Activated CD8-positive, alpha-beta memory T cell treated with anti-CD3 and anti-CD28 coated beads for 36 hours (primary cell): ENCODE results near the gene OR5V1. TPM values are rescaled to one million over a fixed set of nuclear protein-coding genes. Genes with fewer than 3 reads are reported as not detected.
"Not testable (repeated sequence)": the region's sequence is repeated elsewhere in the genome, so short reads cannot be mapped to it uniquely, and the experiment has no call there.

Source experiments
- CTCF ChIA-PET: fragments of 350-600 bp; sonication (Branson Sonifier 250); formaldehyde crosslinking; loops from one replicate; lab custom pipeline; 2021; ENCODE audit warnings: antibody characterized with exemption; lab: Charles Lee
- POLR2A ChIA-PET: fragments of 350-600 bp; sonication (Branson Sonifier 250); formaldehyde crosslinking; loops from one replicate; lab custom pipeline; 2021; ENCODE audit warnings: antibody characterized with exemption; lab: Charles Lee
- total RNA-seq, 2 experiments: library from RNA; stranded (reverse); gene quantifications; one replicate each; pipeline ENCODE4 v1.2.3, GENCODE V29; 2021

Gene OR5V1
- not detected for total RNA-seq

DNA sequence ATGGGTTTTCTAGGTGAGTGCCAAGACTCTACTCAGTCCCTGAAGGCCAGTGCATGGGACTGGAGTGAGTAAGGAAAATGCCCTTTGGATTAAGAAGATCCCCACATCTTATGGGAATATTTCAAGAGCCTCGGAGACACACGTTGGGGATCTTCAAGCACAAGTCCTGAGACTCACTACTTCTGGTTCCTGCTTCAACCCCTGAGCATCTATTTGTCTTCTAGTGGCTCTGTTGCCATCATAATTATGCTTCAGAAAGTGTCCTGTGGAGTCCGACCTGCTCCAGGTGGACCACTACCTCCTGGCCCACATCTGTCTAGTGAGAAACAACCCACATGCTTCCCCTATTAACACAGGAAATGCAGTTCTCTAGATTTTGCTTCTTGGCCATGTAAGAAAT lies at the start of gene OR5V1:
OR5V1 (minus strand) TSS at position 101 of the 400 bp plus-strand sequence. CDS start 12,670 bp downstream, outside the sequence.
- CTCF ChIA-PET: no interaction called here

GRCh38 chr6:29414588-29414987 lies 45.9 kb upstream of the OR5V1 start, which contains the start of gene OR12D1:
OR12D1 (plus strand) TSS chr6:29414928.
- ChIA-PET POLR2A (no interaction called here), CTCF (no interaction called here)

More for the DNA sequence above, at the start of gene OR5V1:
- POLR2A ChIA-PET: no interaction called here

GRCh38 chr6:29403801-29404200 lies 35.1 kb upstream of the OR5V1 start:
- ChIA-PET POLR2A (no interaction called here), CTCF (no interaction called here)

GRCh38 chr6:29399525-29399924 lies 30.9 kb upstream of the OR5V1 start:
- CTCF ChIA-PET: no interaction called here
- POLR2A ChIA-PET: no interaction called here

DNA sequence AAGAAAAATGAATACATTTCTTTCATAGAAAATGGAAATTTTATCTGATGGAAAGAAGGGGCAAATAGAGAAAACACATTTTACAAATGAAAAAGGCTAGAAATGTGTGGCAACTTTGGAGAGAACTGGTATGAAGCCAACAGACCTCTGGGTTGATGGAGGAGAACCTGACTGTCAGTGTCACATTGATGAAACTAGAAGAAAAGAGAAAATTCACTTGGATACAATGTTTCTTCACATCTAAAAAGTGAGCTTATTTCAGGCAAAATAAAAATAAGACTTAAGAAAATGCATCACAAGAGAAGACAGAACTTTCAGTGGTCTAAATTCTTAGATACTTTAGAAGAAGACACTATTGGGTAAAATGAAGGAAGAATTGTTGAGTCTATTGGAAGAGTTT lies 26.7 kb upstream of the OR5V1 start, which contains the start of gene OR12D2:
OR12D2 (plus strand) TSS at position 301 of the 400 bp plus-strand sequence. CDS start 1,069 bp downstream, outside the sequence.
- ChIA-PET CTCF (no interaction called here), POLR2A (no interaction called here)

DNA sequence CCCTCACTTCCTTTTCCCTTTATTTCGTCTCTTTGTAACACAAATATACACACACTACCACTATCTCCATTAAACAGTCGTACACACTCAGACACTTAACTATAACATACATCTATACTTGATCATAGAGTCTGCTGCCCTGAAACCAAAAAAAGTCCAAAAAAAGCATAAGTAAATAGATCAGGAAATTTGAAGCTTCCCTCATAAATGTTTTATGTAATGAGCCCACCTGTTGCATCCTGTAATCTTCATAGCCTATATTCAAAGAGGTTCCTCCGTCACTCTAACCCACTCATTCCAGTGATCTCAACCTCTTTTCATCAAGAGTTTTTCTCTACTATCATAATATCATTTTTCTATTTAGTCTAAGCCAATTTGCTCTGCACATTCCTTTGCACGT lies 19.9 kb upstream of the OR5V1 start:
- POLR2A ChIA-PET: no interaction called here
- CTCF ChIA-PET: no interaction called here

DNA sequence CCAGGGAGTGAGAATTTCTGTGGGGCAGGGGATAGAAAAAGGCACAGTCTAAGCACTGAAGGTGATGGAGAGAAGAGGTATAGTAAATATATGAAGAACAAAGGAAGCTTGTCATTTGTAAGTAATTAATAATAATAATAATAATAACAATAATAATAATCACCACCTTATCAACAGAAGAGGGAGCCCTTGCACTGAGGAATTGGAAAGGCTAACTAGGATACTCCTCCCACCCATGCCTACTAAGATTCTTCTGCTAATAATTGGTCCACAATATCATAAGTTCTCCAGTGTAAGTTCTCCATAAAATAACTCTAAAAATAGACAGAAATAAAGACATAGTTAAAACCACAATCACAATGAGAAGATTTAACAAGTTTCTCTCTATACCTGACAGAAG lies 7.3 kb upstream of the OR5V1 start:
- CTCF ChIA-PET: no interaction called here
- POLR2A ChIA-PET: no interaction called here

- POLR2A ChIA-PET: no interaction called here
- CTCF ChIA-PET: no interaction called here
Measured at GRCh38 chr6:29375191-29375590, 6.5 kb upstream of the OR5V1 start, which contains the start of gene OR12D3. OR12D3 (minus strand) TSS chr6:29375291; CDS start chr6:29375287, 4 bp downstream.

DNA sequence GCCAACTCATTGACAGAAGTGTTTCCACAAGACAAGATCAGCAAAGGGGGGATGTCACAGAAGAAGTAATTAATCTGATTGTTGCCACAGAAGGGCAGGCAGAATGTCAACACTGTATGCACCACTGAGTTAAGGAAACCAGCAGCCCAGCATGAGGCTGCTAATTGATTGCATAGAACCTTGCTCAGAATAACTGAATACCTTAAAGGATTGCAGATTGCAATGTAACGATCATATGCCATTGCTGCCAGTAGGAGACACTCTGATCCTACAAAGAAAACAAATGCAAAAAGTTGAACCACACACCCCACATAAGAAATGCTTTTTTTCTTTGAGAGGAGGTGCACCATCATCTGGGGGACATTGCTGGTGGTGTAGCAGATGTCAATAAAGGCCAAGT lies 13.1 kb downstream of the OR5V1 start:
- POLR2A ChIA-PET: no interaction called here

GRCh38 chr6:29354980-29355379 lies 13.7 kb downstream of the OR5V1 start:
- POLR2A ChIA-PET: no interaction called here
- CTCF ChIA-PET: no interaction called here

More for the DNA sequence above, 13.1 kb downstream of the OR5V1 start:
- CTCF ChIA-PET: no interaction called here

DNA sequence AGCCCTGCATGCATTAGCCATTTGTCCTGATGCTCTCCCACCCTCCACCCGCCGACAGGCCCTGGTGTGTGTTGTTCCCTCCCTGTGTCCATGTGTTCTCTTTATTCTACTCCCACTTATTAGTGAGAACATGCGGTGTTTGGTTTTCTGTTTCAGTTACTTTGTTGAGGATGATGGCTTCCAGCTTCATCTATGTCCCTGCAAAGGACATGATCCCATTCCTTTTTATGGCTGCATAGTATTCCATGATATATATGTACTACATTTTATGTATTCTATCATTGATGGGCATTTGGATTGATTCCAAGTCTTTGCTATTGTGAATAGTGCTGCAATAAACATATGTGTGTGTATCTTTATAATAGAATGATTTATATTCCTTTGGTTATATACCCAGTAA lies 19.3 kb downstream of the OR5V1 start:
- CTCF ChIA-PET, POLR2A ChIA-PET: not testable (repeated sequence)

- ChIA-PET POLR2A (no interaction called here), CTCF (no interaction called here)
Measured at GRCh38 chr6:29345380-29345779, 23.3 kb downstream of the OR5V1 start.

DNA sequence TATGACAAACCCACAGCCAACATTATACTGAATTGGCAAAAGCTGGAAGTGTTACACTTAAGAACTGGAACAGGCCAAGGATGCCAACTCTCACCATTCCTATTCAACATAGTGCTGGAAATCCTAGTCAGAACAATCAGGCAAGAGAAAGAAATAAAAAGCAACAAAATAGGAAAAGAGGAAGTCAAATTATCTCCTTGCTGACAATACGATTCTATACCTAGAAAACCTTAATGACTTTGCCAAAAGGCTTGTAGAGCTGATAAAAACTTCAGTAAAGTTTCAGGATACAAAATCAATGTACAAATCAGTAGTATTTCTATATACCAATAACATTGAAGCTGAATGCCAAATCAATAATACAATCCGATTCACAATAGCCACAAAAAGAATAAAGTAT lies 32.4 kb downstream of the OR5V1 start:
- POLR2A ChIA-PET: no interaction called here
- CTCF ChIA-PET: no interaction called here

GRCh38 chr6:29332676-29333075 lies 36.0 kb downstream of the OR5V1 start:
- ChIA-PET CTCF (no interaction called here), POLR2A (no interaction called here)

DNA sequence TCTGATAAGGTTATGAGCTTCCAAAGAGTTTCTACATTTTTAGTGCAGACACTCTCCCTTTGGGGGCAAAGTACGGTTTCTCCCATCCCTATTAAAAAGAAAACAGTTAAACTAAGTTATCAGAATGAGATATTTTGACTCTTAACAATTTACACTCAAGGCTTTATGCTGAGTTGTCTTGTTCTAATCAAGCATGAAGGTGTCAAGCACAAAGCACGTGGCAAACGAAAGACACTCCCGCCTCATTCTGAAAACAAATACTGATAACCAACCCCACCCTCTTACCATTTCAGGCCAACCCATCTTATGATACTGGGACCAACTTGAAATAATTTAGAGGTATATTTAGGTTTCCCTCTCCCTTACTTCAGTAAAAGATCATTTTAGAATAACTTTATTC lies 42.9 kb downstream of the OR5V1 start:
- ChIA-PET CTCF (no interaction called here), POLR2A (no interaction called here)

- POLR2A ChIA-PET, CTCF ChIA-PET: not testable (repeated sequence)
Measured at GRCh38 chr6:29323332-29323731, 45.3 kb downstream of the OR5V1 start.

- ChIA-PET CTCF (no interaction called here), POLR2A (no interaction called here)
Measured at GRCh38 chr6:29319931-29320330, 48.7 kb downstream of the OR5V1 start.

Other genes starting within 250 kb of the OR5V1 start
- not detected for gene OR2J2, start 198.0 kb downstream of the OR5V1 start, total RNA-seq
- gene OR14J1, start 67.2 kb downstream of the OR5V1 start, total RNA-seq: not detected
- gene OR12D3, start 6.4 kb upstream of the OR5V1 start, total RNA-seq: not detected
- gene OR12D2, start 26.8 kb upstream of the OR5V1 start, total RNA-seq: not detected
- gene OR12D1, start 46.1 kb upstream of the OR5V1 start, total RNA-seq: not detected
- gene OR10C1, start 70.4 kb upstream of the OR5V1 start, total RNA-seq: not detected
- gene OR11A1, start 88.2 kb upstream of the OR5V1 start, total RNA-seq: not detected
- gene OR2H1, start 88.3 kb upstream of the OR5V1 start, total RNA-seq: not detected
- not detected for gene MAS1L, start 119.1 kb upstream of the OR5V1 start, total RNA-seq
- gene UBD, start 190.9 kb upstream of the OR5V1 start, total RNA-seq: 1 to 10 TPM in 1 of 2 experiments, under 1 TPM in 1; 0.84 to 1.8 TPM
- not detected for gene OR2H2, start 216.3 kb upstream of the OR5V1 start, total RNA-seq